K562 (cell line): ENCODE results near the gene CYRIA. TPM values are rescaled to one million over a fixed set of nuclear protein-coding genes. Genes with fewer than 3 reads are reported as not detected.

Source experiments
- CCAR2 ChIP-seq: fragments of 200-400 bp; formaldehyde crosslinking; IDR thresholded peaks from 2 replicates; pipeline ENCODE4 v1.6.1; 2017; ENCODE audit warnings: mild to moderate bottlenecking, low read depth, low read length
- GABPB1 ChIP-seq: sonication (generic); formaldehyde crosslinking; IDR thresholded peaks from 2 replicates; pipeline ENCODE4 v1.8.0; 2022; ENCODE audit warnings: mild to moderate bottlenecking, missing genetic modification reagents
- GTF2E2 ChIP-seq: fragments of 200-800 bp; sonication (Bioruptor generic); IDR thresholded peaks from 2 replicates; pipeline ENCODE4 v1.6.1; 2016; ENCODE audit warnings: missing genetic modification characterization, missing compliant biosample characterization
- MEIS2 ChIP-seq: fragments of 450-650 bp; IDR thresholded peaks from 2 replicates; pipeline ENCODE4 v1.6.1; 2014; ENCODE audit warnings: mild to moderate bottlenecking; ENCODE audit not compliant: partially characterized antibody
- NCOR1 ChIP-seq: fragments of 450-650 bp; IDR thresholded peaks from 2 replicates; pipeline ENCODE4 v1.6.1; 2016; ENCODE audit warnings: mild to moderate bottlenecking, moderate library complexity
- STAG1 ChIP-seq: sonication (generic); formaldehyde crosslinking; IDR thresholded peaks from 2 replicates; pipeline ENCODE4 v1.5.0; 2020; ENCODE audit warnings: missing genetic modification reagents, borderline replicate concordance
- ZBTB7A ChIP-seq: IDR thresholded peaks from 2 replicates; pipeline ENCODE4 v1.6.1; 2011; ENCODE audit warnings: low read depth, mild to moderate bottlenecking, low read length, moderate library complexity, borderline replicate concordance; ENCODE audit not compliant: control insufficient read depth
- ZKSCAN3 ChIP-seq: fragments of 250-450 bp; sonication (Bioruptor Pico); IDR thresholded peaks from 2 replicates; pipeline ENCODE4 v1.4.0; 2020
- polyA plus RNA-seq, 8 experiments: library from polyadenylated mRNA; depleted of rRNA in 4 of 8; stranded (reverse) in 5 of 8; unstranded in 3 of 8; fragments of >200 nt; fragmentation: Nextera tagmentation in 2 of 8; fragmentation: Illumina TruSeq in 1 of 8; extraction: Ambion mirVana in 2 of 8; extraction: Trizol in 1 of 8; gene quantifications; 2 replicates each; pipeline versions ENCODE4 v1.2.1 to v1.2.3, GENCODE V29; 2011 to 2014; ENCODE audit warnings: inconsistent platforms in 1 of 8, missing spikeins in 1 of 8
- total RNA-seq, 7 experiments: library from RNA; depleted of rRNA in 6 of 7; stranded (reverse); fragments of >200 nt in 6 of 7; fragmentation: Illumina TruSeq in 2 of 7; extraction: Trizol in 2 of 7; gene quantifications; 2 replicates each; pipeline versions ENCODE4 v1.2.1 to v1.2.3, GENCODE V29; 2011 to 2021; ENCODE audit warnings: low replicate concordance in 1 of 7
- TF ChIP-seq, protein P1 (sequence below), 2 experiments: fragments of 450-650 bp in 1 of 2; sonication (generic) in 1 of 2; formaldehyde crosslinking in 1 of 2; IDR thresholded peaks; 2 replicates each; pipeline versions ENCODE4 v1.7.1 to v1.9.0; 2016 to 2022; ENCODE audit warnings: inconsistent platforms in 1 of 2, mild to moderate bottlenecking in 1 of 2, missing genetic modification reagents in 1 of 2
- TF ChIP-seq, protein P2 (sequence below): sonication (generic); formaldehyde crosslinking; IDR thresholded peaks from 2 replicates; pipeline ENCODE4 v1.8.1; 2022; ENCODE audit warnings: missing genetic modification reagents
- TF ChIP-seq, protein P3 (sequence below): fragments of 450-650 bp; IDR thresholded peaks from 2 replicates; pipeline ENCODE4 v1.6.1; 2016; ENCODE audit warnings: mild to moderate bottlenecking
- TF ChIP-seq, protein P4 (sequence below): fragments of 450-650 bp; IDR thresholded peaks from 2 replicates; pipeline ENCODE4 v1.6.1; 2014; ENCODE audit warnings: low read depth, mild to moderate bottlenecking, moderate library complexity, borderline replicate concordance

Gene CYRIA
- total and polyA plus RNA-seq, 9 of the 15 experiments (the other 6 are each of a cell fraction or from before 2014, with no cell fraction given) = 0.84 to 5.6 (median 3.0) TPM

GRCh38 chr2:16665748-16666448, at the start of gene CYRIA (continued):
- TF ChIP-seq, protein P1, sequence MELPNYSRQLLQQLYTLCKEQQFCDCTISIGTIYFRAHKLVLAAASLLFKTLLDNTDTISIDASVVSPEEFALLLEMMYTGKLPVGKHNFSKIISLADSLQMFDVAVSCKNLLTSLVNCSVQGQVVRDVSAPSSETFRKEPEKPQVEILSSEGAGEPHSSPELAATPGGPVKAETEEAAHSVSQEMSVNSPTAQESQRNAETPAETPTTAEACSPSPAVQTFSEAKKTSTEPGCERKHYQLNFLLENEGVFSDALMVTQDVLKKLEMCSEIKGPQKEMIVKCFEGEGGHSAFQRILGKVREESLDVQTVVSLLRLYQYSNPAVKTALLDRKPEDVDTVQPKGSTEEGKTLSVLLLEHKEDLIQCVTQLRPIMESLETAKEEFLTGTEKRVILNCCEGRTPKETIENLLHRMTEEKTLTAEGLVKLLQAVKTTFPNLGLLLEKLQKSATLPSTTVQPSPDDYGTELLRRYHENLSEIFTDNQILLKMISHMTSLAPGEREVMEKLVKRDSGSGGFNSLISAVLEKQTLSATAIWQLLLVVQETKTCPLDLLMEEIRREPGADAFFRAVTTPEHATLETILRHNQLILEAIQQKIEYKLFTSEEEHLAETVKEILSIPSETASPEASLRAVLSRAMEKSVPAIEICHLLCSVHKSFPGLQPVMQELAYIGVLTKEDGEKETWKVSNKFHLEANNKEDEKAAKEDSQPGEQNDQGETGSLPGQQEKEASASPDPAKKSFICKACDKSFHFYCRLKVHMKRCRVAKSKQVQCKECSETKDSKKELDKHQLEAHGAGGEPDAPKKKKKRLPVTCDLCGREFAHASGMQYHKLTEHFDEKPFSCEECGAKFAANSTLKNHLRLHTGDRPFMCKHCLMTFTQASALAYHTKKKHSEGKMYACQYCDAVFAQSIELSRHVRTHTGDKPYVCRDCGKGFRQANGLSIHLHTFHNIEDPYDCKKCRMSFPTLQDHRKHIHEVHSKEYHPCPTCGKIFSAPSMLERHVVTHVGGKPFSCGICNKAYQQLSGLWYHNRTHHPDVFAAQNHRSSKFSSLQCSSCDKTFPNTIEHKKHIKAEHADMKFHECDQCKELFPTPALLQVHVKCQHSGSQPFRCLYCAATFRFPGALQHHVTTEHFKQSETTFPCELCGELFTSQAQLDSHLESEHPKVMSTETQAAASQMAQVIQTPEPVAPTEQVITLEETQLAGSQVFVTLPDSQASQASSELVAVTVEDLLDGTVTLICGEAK (IDR thresholded peaks at IDR 0.05) = 0 out of 2 replicates have a peak, but pooled peaks have one; percentile 32
- TF ChIP-seq, protein P1 (CRISPR knock-in tag; IDR thresholded peaks at IDR 0.05) = no peak
- TF ChIP-seq MEIS2 (no peak), ZKSCAN3 (CRISPR knock-in tag) (no peak), GABPB1 (no peak), STAG1 (no peak), GTF2E2 (tag) (0 out of 2 replicates have a peak, but pooled peaks have one; percentile 11), CCAR2 (no peak), ZBTB7A (peak; percentile 58; the same call in 1 of the 2 replicates), NCOR1 (no peak)
- TF ChIP-seq, protein P2, sequence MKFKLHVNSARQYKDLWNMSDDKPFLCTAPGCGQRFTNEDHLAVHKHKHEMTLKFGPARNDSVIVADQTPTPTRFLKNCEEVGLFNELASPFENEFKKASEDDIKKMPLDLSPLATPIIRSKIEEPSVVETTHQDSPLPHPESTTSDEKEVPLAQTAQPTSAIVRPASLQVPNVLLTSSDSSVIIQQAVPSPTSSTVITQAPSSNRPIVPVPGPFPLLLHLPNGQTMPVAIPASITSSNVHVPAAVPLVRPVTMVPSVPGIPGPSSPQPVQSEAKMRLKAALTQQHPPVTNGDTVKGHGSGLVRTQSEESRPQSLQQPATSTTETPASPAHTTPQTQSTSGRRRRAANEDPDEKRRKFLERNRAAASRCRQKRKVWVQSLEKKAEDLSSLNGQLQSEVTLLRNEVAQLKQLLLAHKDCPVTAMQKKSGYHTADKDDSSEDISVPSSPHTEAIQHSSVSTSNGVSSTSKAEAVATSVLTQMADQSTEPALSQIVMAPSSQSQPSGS = no peak
- TF ChIP-seq, protein P3, sequence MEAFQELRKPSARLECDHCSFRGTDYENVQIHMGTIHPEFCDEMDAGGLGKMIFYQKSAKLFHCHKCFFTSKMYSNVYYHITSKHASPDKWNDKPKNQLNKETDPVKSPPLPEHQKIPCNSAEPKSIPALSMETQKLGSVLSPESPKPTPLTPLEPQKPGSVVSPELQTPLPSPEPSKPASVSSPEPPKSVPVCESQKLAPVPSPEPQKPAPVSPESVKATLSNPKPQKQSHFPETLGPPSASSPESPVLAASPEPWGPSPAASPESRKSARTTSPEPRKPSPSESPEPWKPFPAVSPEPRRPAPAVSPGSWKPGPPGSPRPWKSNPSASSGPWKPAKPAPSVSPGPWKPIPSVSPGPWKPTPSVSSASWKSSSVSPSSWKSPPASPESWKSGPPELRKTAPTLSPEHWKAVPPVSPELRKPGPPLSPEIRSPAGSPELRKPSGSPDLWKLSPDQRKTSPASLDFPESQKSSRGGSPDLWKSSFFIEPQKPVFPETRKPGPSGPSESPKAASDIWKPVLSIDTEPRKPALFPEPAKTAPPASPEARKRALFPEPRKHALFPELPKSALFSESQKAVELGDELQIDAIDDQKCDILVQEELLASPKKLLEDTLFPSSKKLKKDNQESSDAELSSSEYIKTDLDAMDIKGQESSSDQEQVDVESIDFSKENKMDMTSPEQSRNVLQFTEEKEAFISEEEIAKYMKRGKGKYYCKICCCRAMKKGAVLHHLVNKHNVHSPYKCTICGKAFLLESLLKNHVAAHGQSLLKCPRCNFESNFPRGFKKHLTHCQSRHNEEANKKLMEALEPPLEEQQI = no peak
- TF ChIP-seq, protein P4, sequence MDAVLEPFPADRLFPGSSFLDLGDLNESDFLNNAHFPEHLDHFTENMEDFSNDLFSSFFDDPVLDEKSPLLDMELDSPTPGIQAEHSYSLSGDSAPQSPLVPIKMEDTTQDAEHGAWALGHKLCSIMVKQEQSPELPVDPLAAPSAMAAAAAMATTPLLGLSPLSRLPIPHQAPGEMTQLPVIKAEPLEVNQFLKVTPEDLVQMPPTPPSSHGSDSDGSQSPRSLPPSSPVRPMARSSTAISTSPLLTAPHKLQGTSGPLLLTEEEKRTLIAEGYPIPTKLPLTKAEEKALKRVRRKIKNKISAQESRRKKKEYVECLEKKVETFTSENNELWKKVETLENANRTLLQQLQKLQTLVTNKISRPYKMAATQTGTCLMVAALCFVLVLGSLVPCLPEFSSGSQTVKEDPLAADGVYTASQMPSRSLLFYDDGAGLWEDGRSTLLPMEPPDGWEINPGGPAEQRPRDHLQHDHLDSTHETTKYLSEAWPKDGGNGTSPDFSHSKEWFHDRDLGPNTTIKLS = no peak
